Hepatocyte (in vitro differentiated cells): ENCODE data around the gene ZFAND2A.

Source experiments
- EZH2phosphoT487 ChIP-seq: fragments of 200-600 bp; sonication (generic); IDR thresholded peaks from one replicate; pipeline ENCODE4 v1.6.1; 2018; ENCODE audit warnings: antibody characterized with exemption, mild to moderate bottlenecking, low read depth, moderate library complexity; ENCODE audit not compliant: unreplicated experiment, severe bottlenecking
- TF ChIP-seq, protein P1 (sequence below): fragments of 200-600 bp; sonication (generic); IDR thresholded peaks from 2 replicates; pipeline ENCODE4 v1.5.1; 2016; ENCODE audit warnings: antibody characterized with exemption, mild to moderate bottlenecking; ENCODE audit not compliant: poor library complexity

DNA sequence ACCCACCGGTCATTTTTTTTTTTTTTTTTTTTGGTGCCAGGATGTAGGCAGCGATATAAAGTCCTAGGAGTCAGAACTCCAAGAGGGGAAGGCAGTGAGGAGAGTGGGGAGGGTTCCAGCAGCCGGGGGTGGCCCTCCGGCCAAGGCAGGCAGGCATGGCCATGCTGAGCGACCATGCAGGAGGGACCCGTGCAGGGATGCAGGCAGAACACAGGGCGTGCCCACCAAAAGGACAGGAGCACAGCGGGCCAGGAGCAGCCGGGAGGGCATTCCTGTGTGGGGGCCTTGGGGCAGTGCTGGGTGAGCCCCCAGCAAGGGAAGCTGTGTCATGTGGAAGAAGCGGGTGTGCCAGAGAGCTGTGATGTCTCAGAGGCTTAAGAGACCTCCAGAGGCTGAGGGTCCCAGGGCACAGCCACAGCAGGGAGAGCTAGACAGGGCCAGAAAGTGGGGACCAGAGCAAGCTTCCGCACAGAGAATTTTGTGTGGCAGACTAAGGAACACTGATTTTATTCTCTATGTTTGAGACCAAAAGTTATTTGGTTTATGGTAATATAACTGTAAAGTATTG is 5.7 kb downstream of the ZFAND2A start:
- TF ChIP-seq, protein P1, sequence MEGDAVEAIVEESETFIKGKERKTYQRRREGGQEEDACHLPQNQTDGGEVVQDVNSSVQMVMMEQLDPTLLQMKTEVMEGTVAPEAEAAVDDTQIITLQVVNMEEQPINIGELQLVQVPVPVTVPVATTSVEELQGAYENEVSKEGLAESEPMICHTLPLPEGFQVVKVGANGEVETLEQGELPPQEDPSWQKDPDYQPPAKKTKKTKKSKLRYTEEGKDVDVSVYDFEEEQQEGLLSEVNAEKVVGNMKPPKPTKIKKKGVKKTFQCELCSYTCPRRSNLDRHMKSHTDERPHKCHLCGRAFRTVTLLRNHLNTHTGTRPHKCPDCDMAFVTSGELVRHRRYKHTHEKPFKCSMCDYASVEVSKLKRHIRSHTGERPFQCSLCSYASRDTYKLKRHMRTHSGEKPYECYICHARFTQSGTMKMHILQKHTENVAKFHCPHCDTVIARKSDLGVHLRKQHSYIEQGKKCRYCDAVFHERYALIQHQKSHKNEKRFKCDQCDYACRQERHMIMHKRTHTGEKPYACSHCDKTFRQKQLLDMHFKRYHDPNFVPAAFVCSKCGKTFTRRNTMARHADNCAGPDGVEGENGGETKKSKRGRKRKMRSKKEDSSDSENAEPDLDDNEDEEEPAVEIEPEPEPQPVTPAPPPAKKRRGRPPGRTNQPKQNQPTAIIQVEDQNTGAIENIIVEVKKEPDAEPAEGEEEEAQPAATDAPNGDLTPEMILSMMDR: no peak
- TF ChIP-seq EZH2phosphoT487: no peak
